GM23338 (cell line): ENCODE data around the gene C4orf51.

Experiments used
- CREB1 ChIP-seq: fragments of 250-450 bp; sonication (Bioruptor Pico); IDR thresholded peaks from 2 replicates; pipeline ENCODE4 v1.5.0; 2020; ENCODE audit warnings: low read depth, mild to moderate bottlenecking, moderate library complexity
- CTCF ChIP-seq, 2 experiments: fragments of 200-600 bp in 1 of 2; sonication (generic) in 1 of 2; conservative IDR thresholded peaks; 2 replicates each; pipeline versions ENCODE4 v1.5.1 to v1.6.1; 2016 to 2017; ENCODE audit warnings: antibody characterized with exemption in 2 of 2, low read depth in 2 of 2, mild to moderate bottlenecking in 2 of 2, moderate library complexity in 1 of 2
- EZH2 ChIP-seq: fragments of 200-600 bp; sonication (generic); IDR thresholded peaks from one replicate; pipeline ENCODE4 v1.8.0; 2017; ENCODE audit warnings: antibody characterized with exemption, mild to moderate bottlenecking, low read depth; ENCODE audit not compliant: unreplicated experiment
- EZH2phosphoT487 ChIP-seq: fragments of 200-600 bp; sonication (generic); IDR thresholded peaks from one replicate; pipeline ENCODE4 v1.8.1; 2018; ENCODE audit warnings: antibody characterized with exemption; ENCODE audit not compliant: unreplicated experiment
- POLR2AphosphoS5 ChIP-seq: IDR thresholded peaks from 2 replicates; pipeline ENCODE4 v1.6.1; 2016; ENCODE audit warnings: antibody characterized with exemption, low read depth
- REST ChIP-seq: IDR thresholded peaks from one replicate; pipeline ENCODE4 v1.6.1; 2018; ENCODE audit warnings: antibody characterized with exemption; ENCODE audit not compliant: unreplicated experiment
- ZNF331 ChIP-seq: fragments of 250-450 bp; sonication (Bioruptor Pico); IDR thresholded peaks from 2 replicates; pipeline ENCODE4 v1.5.0; 2020; ENCODE audit warnings: low read depth, mild to moderate bottlenecking, moderate library complexity

GRCh38 chr4:145739845-145740244 lies 59.9 kb downstream of the C4orf51 start:
- TF ChIP-seq EZH2 (no peak), REST (no peak), POLR2AphosphoS5 (no peak), CTCF (conservative IDR thresholded peaks at IDR 0.05; ENCODE audit: low read depth in 2 of 2) (no peak), EZH2phosphoT487 (no peak), ZNF331 (CRISPR knock-in tag) (no peak), CREB1 (no peak)
